ENCODE results near the gene STMN3.

Gene STMN3

DNA sequence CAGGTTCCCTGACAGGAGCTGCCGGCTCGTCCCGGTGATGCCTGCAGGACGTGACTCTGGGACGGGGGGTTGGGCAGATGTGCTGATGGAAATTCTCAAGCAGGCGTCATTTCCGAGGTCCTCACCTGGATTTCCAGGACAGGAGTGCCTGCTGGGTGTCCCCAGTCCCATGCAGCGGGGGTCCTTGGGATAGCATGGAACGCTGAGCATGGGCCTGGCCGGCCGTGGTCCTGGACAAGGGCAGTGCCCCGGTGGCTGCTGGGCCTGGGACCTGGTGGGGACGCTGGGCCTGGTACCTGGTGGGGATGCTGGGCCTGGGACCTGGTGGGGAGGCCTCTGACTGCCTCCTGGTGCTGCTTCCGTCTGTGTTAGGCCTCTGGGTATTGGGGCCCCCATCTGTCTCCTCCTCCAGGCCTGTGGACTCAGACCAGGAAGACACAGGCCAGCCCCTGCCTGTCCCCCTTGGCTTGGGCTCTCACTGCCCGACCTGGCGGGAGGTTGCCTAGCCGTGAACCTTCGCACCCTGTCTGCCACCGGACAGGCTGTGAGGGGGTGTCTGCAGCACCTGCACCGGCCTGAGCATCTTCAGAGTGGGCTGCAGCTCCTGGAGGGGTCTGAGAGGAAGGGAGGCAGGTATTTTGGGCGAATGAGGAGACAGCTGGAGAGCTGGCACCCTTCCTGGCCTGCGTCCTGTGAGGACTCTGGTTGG, 11.1 kb upstream of the STMN3 start:
- no peak overlapping the region for H3K27ac ChIP-seq (replicated peaks)
- TF ChIP-seq GABPA (IDR thresholded peaks at IDR 0.05; ENCODE audit: low read depth) (no peak), REST (IDR thresholded peaks at IDR 0.05; ENCODE audit: insufficient replicate concordance, low read depth) (no peak), SPI1 (IDR thresholded peaks at IDR 0.05; ENCODE audit: borderline replicate concordance, low read depth) (no peak), CTCF (IDR thresholded peaks at IDR 0.05; ENCODE audit: insufficient read depth, low read length) (no peak), POLR2AphosphoS5 (IDR thresholded peaks at IDR 0.05; ENCODE audit: low read depth) (no peak)
- no peak for DNase-seq (ENCODE audit: low read depth in 1 of 2, low spot score in 1 of 2)

DNA sequence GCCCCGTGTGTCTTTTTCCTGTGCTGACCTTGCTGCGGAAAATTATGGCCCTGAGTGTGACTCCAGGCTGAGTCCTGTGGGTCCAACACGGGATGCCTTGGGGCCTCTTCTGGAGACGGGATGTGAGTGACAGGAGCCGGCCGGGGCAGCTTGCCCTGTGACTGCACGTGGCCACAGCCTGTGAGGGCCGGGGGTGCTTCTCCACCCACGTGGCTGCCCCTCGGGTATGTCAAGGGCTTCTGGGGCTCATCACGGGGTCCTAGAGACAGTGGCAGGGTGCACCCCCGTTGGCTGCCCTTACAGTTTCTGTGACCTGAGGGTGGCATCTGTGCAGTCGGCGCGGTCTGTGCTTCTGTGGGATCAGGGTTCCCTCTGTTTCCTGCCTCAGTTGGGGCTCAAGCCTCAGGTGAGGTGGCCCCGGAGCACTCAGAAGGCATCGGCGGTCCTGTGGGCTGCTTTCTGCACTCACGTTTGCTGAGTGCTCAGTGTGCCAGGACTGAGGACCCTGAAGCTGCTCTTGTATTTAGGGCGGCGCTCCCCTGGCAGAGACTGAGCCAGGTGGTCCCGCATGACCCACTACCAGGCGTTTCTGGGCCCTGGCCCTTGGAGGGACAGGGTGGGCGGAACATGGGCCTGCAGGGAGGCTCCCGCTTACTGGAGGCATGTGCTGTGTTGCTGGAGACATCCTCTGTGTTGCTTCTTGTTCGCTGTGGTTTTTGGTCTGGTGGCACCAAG, 10.3 kb upstream of the STMN3 start:
- no peak for TF ChIP-seq GABPA (IDR thresholded peaks at IDR 0.05; ENCODE audit: low read depth)
- TF ChIP-seq POLR2AphosphoS5 (IDR thresholded peaks at IDR 0.05; ENCODE audit: low read depth) = no peak
- no peak for TF ChIP-seq CTCF (IDR thresholded peaks at IDR 0.05; ENCODE audit: insufficient read depth, low read length)
- TF ChIP-seq REST (IDR thresholded peaks at IDR 0.05; ENCODE audit: insufficient replicate concordance, low read depth) = no peak
- TF ChIP-seq SPI1 (IDR thresholded peaks at IDR 0.05; ENCODE audit: borderline replicate concordance, low read depth) = no peak
- no peak for DNase-seq (ENCODE audit: low read depth in 1 of 2, low spot score in 1 of 2)
- no peak overlapping the region for H3K4me3 ChIP-seq (replicated peaks; ENCODE audit: insufficient read depth, low read length)
- no peak overlapping the region for H3K27ac ChIP-seq (replicated peaks)
- no peaks in the 10 kb centered on the region for H3K27me3 ChIP-seq (ENCODE audit: insufficient read depth, poor library complexity, severe bottlenecking)

More for the DNA sequence above, 11.1 kb upstream of the STMN3 start:
- no peaks in the 10 kb centered on the region for H3K27me3 ChIP-seq (ENCODE audit: insufficient read depth, poor library complexity, severe bottlenecking)
- H3K4me3 ChIP-seq (replicated peaks; ENCODE audit: insufficient read depth, low read length) = no peak overlapping the region

GRCh38 chr20:63662813-63663189, 9.6 kb upstream of the STMN3 start:
- no peak for DNase-seq (ENCODE audit: low read depth in 1 of 2, low spot score in 1 of 2)
- H3K27ac ChIP-seq (replicated peaks) = no peak overlapping the region
- no peaks in the 10 kb centered on the region for H3K27me3 ChIP-seq (ENCODE audit: insufficient read depth, poor library complexity, severe bottlenecking)
- H3K4me3 ChIP-seq (replicated peaks; ENCODE audit: insufficient read depth, low read length) = no peak overlapping the region
- no peak for TF ChIP-seq SPI1 (IDR thresholded peaks at IDR 0.05; ENCODE audit: borderline replicate concordance, low read depth)

GRCh38 chr20:63661959-63662812, 9.0 kb upstream of the STMN3 start:
- TF ChIP-seq GABPA (IDR thresholded peaks at IDR 0.05; ENCODE audit: low read depth) (no peak), REST (IDR thresholded peaks at IDR 0.05; ENCODE audit: insufficient replicate concordance, low read depth) (no peak)
- H3K4me3 ChIP-seq (replicated peaks; ENCODE audit: insufficient read depth, low read length) = no peak overlapping the region
- H3K27me3 ChIP-seq (ENCODE audit: insufficient read depth, poor library complexity, severe bottlenecking) = no peaks in the 10 kb centered on the region
- no peak for DNase-seq (ENCODE audit: low read depth in 1 of 2, low spot score in 1 of 2)
- H3K27ac ChIP-seq (replicated peaks) = no peak overlapping the region
